ENCODE measurements around the gene SHROOM2.

The SHROOM2 gene

DNA sequence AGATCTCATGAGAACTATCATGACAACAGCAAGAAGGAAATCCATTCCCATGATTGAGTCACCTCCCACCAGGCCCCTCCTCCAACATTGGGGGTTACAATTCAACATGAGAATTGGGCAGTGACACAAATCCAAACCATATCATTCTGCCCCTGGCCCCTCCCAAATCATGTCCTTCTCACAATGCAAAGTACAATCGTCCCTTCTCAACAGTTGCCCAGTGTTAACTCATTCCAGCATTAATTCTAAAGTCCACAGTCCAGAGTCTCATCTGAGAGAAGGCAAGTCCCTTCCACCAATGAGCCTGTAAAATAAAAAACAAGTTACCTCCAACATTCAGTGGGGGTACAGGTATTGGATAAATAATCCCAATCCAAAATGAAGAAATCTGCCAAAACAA, 166.1 kb downstream of the SHROOM2 start:
- DNase-seq: no peak

DNA sequence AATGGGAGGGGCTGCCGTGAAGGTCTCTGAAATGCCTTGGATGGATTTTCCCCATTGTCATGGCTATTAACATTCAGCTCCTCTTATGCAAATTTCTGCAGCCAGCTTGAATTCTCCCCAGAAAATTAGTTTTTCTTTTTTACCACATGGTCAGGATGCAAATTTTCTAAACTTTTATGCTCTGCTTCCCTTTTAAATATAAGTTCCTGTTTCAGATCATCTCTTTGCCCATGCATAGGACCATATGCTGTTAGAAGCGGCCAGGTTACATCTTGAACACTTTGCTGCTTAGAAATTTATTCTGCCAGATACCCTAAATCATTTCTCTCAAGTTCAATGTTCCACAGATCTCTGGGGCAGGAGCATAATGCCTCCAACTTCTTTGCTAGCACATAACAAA, 167.2 kb downstream of the SHROOM2 start:
- no peak for DNase-seq

DNA sequence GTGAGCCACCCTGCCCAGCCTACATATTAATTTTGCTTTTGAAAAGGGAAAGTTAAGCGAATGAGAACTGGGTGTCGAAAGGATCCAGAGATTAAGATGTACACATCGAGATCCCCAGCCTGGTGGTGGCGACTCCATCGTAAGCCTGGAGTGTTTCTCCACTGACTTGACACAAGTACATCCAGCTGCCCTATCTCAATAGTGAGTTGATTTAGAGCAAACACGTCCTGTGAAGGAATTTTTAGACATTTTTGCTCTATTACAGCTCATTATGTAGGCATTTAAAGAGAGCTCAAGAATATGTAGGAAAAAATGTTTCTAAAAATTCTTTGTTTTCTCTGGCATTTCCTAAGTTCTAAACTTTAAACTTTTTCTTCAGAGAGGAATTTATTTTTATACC, 169.3 kb downstream of the SHROOM2 start:
- DNase-seq: no peak

- no peak for DNase-seq
These were observed 171.5 kb downstream of the SHROOM2 start for GRCh38 chrX:9957743-9958142.

DNA sequence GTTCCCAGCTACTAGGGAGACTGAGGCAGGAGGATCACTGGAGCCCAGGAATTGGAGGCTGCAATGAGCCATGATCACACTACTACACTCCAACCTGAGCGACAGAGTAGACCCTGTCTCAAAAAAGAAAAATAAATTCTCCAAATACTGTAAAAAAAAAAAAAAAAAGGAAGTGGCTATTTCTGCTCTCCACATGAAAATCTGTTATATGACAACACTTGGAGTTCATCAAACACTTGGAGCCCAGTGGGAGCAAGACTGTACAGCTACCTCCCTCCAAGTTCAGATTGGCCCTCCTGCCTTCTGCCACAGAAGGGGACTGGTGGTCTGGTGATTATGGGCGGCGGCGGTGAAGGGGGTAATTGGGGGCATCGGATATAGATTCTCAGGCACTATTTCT, 172.0 kb downstream of the SHROOM2 start:
- DNase-seq: no peak

DNA sequence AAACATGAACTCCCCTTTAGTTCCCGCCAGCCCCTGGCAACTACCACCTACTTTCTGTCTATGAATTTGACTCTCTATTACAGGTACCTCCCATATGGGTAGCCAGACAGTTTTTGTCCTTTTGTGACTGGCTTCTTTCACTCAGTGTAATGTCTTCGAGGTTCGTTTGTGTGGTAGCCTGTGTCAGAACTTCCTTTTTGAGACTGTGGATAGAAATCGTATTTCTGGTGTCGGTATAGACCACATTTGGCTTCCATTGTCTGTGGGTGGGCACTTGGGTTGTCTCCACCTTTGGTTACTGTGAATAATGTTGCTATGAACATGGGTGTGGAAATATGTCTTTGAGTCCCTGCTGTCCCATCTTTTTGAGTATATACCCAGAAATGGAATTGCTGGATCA, 175.5 kb downstream of the SHROOM2 start:
- DNase-seq: no peak

DNA sequence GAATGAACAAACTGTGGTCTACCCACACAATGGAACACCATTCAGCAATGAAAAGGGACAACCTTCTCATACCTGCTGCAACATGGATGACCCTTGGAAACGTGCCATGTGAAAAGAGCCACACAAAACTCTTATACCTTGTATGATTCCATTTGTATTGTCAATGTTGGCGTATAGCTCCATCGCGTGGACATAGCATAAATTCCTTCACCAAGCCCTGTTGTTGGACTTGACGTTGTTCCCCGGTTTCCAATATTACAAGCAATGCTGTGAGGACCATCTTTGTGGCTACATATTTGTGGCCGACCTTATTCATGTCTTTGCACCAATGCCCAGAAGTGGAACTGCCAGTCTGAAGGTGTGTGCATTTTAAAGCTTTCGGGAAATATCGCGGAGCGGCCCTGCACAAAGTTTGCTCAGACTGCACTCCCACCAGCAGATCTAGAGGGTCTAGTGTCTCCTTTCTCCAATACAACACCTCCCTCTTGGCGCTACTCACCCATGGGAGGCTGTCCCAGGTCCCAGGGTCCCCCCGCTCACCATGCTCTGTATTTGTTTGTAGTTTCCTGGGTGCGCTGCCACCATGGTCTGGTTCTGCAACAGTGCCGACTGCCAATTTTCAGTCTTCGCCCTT, 180.7 kb downstream of the SHROOM2 start, which contains the start of gene CLDN34:
Gene CLDN34 (plus strand): TSS at position 584 of the 634 bp plus-strand sequence. CDS start 0 bp downstream, at position 584.
- no peak for DNase-seq

- no peak for DNase-seq
These were observed 191.4 kb downstream of the SHROOM2 start for GRCh38 chrX:9977635-9978034.

DNA sequence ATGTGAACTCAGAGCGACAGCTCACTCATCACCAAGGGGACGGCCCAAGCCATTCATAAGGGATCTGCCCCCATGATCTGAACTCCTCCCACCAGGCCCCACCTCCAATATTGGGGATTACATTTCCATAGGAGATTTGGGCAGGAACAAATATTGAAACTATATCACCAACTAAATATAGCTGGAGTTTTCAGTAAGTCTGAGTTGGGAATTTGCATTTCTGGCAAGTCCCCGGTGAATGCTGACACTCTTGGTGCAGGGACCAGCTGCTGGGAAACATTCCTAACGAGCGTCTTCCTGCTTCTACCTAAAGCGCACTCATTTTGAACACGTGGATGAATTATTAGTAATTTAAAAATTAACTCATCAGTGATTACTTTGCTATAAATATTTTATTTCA, 194.2 kb downstream of the SHROOM2 start:
- DNase-seq: no peak

DNA sequence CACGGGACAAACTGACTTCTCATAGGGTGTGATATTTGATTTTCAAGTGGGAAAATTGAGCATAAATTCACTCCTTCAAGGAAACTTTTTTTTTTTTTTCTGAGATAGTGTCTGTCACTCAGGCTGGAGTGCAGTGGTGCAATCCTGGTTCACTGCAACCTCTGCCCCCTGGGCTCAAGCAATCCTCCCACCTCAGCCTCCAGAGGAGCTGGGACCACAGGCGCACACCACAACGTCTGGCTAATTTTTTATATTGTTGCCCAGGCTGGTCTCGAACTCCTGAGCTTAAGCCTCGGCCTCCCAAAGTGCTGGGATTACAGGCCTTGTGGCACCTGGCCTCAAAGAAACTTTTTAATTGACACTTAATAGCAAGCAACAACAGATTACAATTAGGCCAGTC, 194.7 kb downstream of the SHROOM2 start:
- DNase-seq: no peak

DNA sequence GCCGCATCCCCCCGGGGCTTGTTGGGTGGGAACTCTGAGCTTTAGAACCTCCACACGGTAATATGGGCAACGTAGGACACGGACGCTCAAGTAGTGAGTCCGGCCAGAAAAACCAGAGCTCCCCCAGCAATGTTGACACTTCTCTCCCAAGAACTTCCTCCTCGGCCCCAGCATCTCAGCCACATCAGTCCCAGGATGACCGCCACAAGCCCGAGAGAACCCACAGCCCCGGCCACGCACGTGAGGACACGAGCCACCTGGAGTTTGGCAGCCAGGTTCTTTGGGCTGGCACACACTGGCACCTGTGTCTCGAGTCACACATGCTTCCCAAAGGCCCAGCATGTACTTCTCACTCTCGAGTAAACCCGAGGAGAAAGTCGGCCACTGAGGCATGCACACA, 197.2 kb downstream of the SHROOM2 start:
- no peak for DNase-seq

- no peak for DNase-seq
These were observed 197.6 kb downstream of the SHROOM2 start for GRCh38 chrX:9983846-9984245.

DNA sequence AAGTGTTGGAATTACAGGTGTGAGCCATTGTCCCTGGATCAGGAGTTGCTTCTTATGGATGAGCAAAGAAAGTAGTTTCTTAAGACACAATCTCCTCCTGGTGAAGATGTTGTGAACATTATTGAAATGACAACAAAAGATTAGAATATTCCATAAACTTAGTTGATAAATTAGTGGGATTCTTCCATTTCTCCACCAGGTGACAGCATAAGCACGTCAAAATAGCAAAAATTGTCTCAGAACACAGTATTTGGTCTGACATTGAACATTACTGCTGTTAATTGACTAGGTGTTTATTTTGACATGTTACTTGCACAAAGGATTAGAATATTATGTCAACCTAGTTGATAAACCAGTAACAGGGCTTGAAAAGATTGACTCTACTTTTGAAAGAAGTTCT, 202.5 kb downstream of the SHROOM2 start:
- no peak for DNase-seq

DNA sequence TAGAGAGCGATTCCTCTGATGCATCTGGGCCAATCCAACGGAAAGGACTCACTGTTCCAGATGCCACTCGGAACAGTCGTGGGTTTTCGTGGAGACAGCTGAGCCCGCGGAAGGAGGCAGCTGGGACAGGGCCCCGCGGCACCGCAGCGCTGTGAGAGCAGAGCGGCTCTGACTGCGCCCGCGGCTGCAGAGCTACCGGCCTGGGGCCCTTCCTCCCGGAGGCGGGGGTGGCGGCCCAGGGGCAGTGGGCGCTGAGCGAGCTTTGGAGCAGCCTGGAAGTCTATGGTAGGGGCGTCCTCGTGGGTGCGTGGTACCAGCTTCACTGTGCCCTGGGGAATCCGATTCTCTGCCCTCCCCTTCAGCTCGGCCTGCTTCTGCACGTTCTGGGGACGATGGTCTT, 205.8 kb downstream of the SHROOM2 start:
- no peak for DNase-seq

DNA sequence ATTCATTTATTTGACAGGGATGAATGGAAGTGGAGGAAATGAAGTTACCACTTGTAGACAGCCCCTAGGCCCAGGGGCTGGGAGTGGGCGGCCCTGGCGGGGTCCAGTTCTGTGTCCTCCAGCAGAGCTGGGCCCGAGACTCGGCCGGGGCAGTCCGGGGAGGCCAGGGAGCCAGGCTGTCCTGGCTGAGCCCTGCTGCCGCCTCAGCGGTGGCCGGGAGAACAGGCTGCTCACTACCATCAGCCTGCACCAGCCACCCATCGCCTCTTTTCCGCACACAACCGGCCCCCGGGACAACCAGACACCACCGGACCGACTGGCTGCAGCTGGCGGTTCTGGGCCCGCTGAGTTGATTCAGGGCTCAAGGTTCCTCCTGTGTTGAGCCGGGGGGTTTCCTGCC, 206.5 kb downstream of the SHROOM2 start:
- no peak for DNase-seq

GRCh38 chrX:9995855-9996339, 209.7 kb downstream of the SHROOM2 start:
- DNase-seq: peak; percentile 66

DNA sequence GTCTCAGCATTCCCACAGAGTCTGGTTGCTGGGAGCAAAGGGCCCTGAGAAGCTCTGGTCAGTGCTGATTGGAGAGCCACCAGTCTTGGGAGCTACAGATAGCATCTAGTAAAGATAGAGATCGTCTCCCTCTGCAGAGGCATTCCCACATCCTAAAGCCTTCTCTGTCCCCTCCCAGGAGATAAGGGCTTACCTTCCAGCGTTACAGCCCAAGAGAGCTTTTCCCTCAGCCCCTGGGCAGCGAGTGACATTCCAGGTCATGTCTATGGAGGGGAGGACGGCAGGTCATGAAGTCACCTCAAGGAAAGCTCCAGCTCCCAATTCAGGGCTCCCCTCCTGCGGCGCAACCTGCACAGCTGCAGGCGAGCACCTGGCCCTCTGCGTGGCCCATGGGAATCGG, 210.8 kb downstream of the SHROOM2 start:
- DNase-seq: no peak

- DNase-seq: no peak
These were observed 211.3 kb downstream of the SHROOM2 start for GRCh38 chrX:9997524-9997923.
